Esophagus squamous epithelium (tissue), 4 donors: ENCODE measurements around the gene KLF6.

Experiments used
- POLR2A ChIP-seq, 4 donors: fragments of 450-650 bp; IDR thresholded peaks; one replicate each; pipeline ENCODE4 v1.6.1; 2017; ENCODE audit warnings: antibody characterized with exemption in 4 of 4, mild to moderate bottlenecking in 4 of 4, moderate library complexity in 3 of 4
- TF ChIP-seq, protein P1 (sequence below), 6 experiments: fragments of 450-650 bp in 4 of 6; fragments of 200-600 bp in 2 of 6; sonication (generic) in 2 of 6; IDR thresholded peaks; one replicate each; pipeline ENCODE4 v1.5.1; 2016 to 2019; ENCODE audit warnings: antibody characterized with exemption in 6 of 6, mild to moderate bottlenecking in 4 of 6, moderate library complexity in 4 of 6

DNA sequence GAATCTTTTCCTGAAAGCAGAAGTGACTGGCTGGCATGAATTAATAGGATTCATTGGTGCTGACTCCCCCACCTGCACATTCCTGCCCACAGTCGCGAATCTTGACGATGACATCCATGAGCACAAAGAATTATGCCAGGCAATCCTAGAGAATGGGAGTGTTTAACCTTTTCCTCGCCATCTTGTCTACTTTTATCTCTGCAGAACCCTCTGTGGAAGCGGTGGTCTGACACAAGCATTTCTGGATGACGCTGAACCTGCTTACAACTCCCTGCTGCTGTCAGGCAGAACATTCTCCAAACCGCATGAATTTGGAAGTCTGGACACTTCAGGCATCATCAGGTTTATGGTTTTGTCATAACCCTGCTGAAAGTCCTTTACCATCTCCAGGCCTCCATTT lies 36.5 kb downstream of the KLF6 start:
- TF ChIP-seq, protein P1, sequence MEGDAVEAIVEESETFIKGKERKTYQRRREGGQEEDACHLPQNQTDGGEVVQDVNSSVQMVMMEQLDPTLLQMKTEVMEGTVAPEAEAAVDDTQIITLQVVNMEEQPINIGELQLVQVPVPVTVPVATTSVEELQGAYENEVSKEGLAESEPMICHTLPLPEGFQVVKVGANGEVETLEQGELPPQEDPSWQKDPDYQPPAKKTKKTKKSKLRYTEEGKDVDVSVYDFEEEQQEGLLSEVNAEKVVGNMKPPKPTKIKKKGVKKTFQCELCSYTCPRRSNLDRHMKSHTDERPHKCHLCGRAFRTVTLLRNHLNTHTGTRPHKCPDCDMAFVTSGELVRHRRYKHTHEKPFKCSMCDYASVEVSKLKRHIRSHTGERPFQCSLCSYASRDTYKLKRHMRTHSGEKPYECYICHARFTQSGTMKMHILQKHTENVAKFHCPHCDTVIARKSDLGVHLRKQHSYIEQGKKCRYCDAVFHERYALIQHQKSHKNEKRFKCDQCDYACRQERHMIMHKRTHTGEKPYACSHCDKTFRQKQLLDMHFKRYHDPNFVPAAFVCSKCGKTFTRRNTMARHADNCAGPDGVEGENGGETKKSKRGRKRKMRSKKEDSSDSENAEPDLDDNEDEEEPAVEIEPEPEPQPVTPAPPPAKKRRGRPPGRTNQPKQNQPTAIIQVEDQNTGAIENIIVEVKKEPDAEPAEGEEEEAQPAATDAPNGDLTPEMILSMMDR (IDR thresholded peaks at IDR 0.05): no peak
- no peak for TF ChIP-seq POLR2A (IDR thresholded peaks at IDR 0.05)
